ENCODE data around the gene ANO3.

DNA sequence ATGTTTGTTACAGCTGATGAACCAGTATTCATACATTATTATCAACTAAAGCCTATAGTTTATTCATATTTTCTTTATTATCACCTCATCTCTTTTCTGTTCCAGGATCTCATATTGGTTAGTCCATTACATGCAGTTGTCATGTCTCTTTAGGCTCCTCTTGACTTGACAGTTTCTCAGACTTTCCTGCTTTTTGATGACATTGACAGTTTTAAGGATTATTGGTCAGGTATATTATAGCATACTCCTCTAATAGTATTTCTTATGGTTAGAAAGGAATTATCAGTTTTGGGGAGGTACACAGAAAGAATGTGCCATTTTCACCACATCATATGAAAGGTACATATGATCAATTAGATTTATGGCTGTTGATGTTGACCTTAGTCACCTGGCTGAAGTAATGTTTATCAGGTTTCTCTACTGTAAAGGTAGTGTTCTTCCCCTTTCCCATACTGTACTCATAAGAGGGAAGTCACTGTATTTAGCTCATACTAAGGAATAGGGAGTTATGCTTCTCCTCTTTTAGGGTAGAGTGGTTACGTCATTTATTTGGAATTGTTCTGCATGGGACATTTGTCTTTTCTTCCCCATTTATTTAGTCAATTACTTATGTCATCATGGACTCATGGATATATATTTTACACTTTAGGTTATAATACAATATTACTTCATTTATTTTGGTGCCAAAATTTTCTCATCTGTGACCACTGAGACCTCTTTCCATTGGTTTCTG lies 9.4 kb upstream of the ANO3 start:
- TF ChIP-seq, protein P1, sequence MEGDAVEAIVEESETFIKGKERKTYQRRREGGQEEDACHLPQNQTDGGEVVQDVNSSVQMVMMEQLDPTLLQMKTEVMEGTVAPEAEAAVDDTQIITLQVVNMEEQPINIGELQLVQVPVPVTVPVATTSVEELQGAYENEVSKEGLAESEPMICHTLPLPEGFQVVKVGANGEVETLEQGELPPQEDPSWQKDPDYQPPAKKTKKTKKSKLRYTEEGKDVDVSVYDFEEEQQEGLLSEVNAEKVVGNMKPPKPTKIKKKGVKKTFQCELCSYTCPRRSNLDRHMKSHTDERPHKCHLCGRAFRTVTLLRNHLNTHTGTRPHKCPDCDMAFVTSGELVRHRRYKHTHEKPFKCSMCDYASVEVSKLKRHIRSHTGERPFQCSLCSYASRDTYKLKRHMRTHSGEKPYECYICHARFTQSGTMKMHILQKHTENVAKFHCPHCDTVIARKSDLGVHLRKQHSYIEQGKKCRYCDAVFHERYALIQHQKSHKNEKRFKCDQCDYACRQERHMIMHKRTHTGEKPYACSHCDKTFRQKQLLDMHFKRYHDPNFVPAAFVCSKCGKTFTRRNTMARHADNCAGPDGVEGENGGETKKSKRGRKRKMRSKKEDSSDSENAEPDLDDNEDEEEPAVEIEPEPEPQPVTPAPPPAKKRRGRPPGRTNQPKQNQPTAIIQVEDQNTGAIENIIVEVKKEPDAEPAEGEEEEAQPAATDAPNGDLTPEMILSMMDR (conservative IDR thresholded peaks at IDR 0.05), result no peak
- no peak for TF ChIP-seq EZH2 (IDR thresholded peaks at IDR 0.05; ENCODE audit: low read depth)

Data from PC-9 (cell line).